Measurements from ENCODE around the gene HDAC1.
"Not testable (repeated sequence)": the region's sequence is repeated elsewhere in the genome, so short reads cannot be mapped to it uniquely, and the experiment has no call there.

The HDAC1 gene

DNA sequence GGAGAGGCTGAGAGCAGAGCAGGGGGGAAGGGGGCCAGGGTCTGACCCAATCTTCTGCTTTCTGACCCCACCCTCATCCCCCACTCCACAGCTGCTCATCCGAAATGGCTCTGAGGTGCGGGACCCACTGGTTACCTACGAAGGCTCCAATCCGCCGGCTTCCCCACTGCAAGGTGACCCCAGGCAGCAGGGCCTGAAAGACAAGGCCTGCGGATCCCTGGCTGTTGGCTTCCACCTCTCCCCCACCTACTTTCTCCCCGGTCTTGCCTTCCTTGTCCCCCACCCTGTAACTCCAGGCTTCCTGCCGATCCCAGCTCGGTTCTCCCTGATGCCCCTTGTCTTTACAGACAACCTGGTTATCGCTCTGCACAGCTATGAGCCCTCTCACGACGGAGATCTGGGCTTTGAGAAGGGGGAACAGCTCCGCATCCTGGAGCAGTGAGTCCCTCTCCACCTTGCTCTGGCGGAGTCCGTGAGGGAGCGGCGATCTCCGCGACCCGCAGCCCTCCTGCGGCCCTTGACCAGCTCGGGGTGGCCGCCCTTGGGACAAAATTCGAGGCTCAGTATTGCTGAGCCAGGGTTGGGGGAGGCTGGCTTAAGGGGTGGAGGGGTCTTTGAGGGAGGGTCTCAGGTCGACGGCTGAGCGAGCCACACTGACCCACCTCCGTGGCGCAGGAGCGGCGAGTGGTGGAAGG, 17.1 kb upstream of the HDAC1 start:
- no peak for DNase-seq

- DNase-seq = no peak
Measured at GRCh38 chr1:32275424-32275823, 16.5 kb upstream of the HDAC1 start.

DNA sequence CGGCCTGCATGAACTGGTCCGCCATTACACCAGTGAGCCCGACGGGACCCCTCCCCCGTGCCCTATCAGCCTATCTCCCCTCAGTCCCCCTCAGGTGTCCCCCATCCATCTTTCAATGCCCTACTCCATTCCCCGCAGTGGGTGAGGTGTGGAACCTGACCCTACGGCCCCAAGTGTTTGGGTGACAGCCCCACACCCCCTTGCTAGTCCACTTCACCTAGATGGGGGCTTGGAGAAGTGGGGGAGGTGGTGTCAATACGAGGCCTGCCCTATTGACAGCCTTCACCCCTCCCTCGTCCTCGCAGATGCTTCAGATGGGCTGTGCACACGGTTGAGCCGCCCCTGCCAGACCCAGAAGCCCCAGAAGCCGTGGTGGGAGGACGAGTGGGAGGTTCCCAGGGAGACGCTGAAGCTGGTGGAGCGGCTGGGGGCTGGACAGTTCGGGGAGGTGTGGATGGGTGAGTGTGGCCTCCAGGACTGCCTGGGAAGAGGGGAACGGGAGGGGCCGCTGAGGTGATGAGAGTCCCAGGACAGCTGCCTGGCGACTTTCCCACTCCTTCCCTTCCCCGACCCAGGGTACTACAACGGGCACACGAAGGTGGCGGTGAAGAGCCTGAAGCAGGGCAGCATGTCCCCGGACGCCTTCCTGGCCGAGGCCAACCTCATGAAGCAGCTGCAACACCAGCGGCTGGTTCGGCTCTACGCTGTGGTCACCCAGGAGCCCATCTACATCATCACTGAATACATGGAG, 15.7 kb upstream of the HDAC1 start:
- DNase-seq = no peak

DNA sequence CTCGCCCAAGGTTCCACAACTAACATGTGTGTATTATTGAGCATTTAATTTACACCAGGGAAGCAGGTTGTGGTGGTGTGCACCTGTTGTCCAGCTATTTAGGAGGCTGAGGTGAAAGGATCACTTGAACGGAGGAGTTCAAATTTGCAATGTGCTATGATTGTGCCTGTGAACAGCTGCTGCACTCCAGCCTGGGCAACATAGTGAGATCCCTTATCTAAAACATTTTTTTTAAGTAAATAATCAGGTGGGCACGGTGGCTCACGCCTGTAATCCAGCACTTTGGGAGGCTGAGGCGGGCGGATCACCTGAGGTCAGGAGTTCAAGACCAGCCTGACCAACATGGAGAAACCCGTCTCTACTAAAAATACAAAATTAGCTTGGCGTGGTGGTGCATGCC, 7.1 kb upstream of the HDAC1 start:
- not testable (repeated sequence) for DNase-seq

GRCh38 chr1:32285658-32286057, 6.2 kb upstream of the HDAC1 start:
- no peak for DNase-seq

- DNase-seq = no peak
Measured at GRCh38 chr1:32286763-32287162, 5.1 kb upstream of the HDAC1 start.

DNA sequence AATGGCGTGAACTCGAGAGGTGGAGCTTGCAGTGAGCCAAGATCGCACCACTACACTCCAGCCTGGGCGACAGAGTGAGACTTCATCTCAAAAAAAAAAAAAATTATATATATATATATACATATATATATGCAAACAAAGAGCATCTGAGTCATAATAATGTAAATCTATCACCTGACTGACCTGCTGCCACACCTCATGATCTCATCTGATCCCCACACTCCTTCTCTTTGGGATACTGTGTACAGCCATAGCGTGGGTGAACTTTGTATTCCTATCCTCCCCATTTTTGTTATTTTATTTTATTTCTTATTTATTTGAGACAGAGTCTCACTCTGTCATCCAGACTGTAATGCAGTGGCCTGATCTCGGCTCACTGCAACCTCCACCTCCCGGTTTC, 2.6 kb upstream of the HDAC1 start:
- DNase-seq = no peak

DNA sequence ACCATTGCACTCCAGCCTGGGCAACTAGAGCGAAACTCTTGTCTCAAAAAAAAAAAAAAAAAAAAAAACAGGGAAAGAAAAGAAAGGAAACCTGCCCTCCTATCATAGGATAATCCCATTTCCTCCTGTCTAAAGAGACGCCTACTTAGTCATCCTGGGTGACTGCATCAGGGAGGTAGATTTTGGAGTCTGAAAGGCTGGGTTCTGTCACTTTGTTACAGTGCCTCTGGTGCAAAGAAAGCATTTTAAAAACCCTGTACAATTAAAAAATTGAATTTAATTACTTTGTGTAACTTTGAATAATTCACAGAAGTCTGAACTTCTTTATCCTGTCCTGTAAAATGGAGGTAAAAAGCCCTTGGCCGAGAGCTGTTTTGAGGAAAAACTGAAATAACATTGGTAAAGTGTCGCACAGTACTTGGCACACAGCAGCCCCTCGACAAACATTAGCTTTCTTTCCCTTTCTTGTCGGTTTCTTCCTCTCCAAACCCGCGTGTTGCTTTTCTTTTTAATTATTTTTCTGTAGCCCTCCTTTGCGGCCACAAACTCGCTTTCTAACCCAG, 657 bp upstream of the HDAC1 start:
- peak; percentile 8 for DNase-seq

GRCh38 chr1:32298211-32298610, 6.3 kb downstream of the HDAC1 start:
- not testable (repeated sequence) for DNase-seq

DNA sequence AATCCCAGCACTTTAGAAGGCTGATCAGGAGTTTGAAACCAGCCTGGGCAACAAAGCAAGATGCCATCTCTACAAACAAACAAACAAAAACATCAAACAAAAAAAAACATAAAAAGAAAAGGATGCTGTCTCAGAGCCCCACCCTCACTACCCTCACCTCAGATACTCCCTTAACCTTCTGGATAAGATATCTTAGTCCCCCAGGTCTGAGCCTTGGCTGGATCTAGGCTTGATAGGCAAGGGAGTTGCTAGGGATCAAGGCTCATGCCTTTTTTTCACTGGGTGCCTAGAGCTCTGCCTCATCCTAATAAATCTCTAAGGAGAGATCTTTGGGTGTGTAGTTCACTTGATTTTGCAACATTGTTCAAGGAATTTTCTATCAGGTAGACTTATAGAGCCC, 7.4 kb downstream of the HDAC1 start:
- DNase-seq = no peak

DNA sequence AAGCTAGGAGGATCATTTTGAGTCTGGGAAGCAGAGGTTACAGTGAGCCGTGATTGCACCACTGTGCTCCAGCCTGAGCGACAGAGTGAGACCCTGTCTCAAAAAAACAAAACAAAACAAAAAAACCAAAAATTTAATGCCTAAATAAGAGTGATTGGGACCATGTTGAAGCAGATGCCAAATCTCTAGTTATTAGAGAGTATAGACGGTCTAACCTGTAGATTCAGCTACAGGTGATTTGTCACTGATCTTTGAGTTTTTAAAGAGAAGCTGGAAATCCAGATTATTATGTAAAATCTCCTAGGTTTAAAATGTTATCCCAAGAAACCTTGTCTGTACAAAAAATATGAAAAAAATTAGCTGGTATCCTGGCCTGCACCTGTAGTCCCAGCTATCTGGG, 11.5 kb downstream of the HDAC1 start:
- DNase-seq = no peak

DNA sequence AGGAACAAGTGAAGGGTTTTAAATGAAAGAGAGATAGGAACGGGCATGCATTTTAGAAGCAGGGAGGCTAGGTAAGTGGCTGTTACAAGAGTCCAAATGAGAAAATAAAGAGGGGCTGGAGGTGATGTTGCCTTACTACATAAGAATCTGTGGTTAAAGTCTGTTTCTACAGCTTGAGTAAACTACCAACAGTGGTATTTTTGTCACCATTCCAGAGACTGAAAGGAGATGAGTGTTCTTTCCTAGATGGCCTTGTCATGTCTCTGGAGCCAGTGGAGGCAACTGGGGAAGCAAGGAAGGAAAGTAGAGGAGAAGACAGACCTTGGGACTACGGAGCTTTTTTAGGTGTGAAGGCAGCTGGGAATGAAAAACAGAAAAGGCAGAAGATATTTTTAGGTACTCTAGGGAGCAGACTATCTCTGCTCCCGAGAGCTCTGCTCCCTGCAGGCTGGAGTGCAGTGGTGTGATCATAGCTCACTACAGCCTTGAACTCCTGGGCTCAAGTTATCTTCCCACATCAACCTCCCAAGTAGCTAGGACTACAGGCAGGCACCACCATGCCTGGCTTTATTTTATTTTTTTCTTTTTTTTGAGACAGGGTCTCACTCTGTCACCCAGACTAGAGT, 12.2 kb downstream of the HDAC1 start:
- DNase-seq = no peak

DNA sequence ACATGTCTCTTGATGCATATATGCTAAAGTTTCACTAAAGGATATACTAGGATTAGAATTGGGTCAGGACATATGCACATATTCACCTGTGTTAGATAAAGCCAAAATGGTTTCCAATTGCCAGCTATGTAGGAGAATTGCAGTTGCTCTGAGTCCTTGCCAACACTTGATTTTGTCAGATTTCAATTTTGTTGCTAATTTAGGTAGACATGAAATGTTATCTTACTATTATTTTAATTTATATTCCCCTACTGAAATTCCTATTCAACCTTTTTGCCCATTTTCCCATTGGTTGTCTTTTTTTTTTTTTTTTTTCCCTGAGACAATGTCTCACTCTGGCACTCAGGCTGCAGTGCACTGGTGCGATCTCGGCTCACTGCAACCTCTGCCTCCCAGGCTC, 13.4 kb downstream of the HDAC1 start:
- DNase-seq = no peak

GRCh38 chr1:32307324-32307723, 15.4 kb downstream of the HDAC1 start:
- no peak for DNase-seq

GRCh38 chr1:32309960-32310359, 18.1 kb downstream of the HDAC1 start:
- peak; percentile 34 for DNase-seq

- DNase-seq = no peak
Measured at GRCh38 chr1:32311709-32312393, 20.0 kb downstream of the HDAC1 start.

DNA sequence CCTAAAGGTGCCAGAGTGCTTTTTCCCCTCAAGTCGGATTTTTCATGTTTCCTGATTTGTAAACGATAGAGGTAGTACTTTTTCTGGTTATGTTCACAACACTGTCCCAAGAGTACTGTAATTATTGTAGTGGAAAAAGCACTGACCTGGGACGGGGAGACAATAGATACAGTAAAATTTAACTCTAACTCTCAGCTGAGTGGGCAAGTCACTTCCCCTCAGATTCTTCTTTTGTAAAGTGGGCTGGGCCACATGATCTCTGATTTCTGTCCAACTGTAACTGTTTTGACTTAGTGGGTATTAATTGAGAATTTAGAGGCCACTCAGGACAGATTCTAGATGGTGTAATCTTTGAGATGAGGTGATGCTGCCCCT, 25.0 kb downstream of the HDAC1 start:
- DNase-seq = no peak

- DNase-seq = no peak
Measured at GRCh38 chr1:32318127-32318869, 26.4 kb downstream of the HDAC1 start.

DNA sequence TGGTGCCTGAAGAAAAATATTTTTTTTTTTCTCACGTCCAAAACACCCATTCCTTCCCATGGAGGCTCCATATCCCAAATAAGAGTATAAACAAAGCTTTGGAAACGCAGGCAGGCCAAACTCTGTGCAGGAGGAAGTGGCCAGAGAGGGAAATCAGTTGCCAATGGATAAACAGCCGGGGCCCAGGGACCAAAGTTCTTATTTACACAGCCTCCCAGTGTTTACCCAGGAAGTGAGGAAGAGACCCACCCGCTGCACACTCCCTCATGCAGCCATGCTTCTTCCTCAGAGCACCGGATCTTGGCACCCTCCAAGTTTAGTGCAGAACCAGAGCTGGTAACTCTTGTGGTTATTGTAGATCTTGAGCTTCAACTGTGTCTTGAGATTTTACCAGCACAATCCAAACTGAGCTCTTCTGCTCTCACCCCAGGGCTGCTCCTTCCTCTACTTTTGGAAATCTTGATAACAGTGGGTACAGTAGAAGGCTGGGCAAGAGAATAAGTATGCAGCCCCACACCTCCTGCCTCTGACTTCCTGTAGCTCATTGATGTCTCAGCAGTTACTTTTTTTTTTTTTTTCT, 29.9 kb downstream of the HDAC1 start:
- DNase-seq = no peak

GRCh38 chr1:32327204-32327603, 35.3 kb downstream of the HDAC1 start:
- no peak for DNase-seq

DNA sequence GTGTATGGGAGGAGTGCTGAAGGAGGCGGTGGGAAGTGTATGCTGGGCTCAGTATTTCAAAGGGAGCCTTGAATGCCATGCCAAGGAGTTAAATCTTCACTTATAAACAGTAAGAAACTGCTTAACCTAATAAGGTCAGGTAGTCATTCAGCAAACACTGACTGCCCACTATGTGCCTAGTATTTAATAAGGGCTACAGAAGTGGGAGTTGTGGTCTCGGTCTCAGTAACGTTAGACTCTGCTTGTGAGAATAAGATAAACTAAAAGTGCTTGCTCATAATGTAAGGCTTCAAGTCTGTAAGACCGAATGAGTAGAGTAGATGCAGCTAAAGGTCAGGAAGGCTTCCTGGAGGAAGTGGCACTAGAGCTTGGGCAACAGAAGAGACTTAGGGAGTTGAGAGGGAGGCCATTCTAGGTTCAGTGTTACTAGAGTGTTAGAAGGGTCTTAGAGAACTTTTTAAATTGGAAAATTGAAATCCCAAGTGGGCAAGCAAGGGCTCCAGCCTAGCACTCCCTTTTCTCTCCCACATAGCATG, 38.1 kb downstream of the HDAC1 start:
- no peak for DNase-seq

Measured in NCI-H774 (cell line).